NCI-H2171 treated with DMSO at 0.1 percent for 48 hours (cell line): Measurements from ENCODE around the gene ENTPD3.

Source experiments
- DNase-seq: peaks from one replicate; lab custom pipeline; 2025; lab: John Stamatoyannopoulos, UW

The ENTPD3 gene

GRCh38 chr3:40404591-40405198, 17.7 kb downstream of the ENTPD3 start:
- no peak for DNase-seq

GRCh38 chr3:40407007-40407406, 20.0 kb downstream of the ENTPD3 start:
- DNase-seq = no peak

GRCh38 chr3:40407611-40408010, 20.6 kb downstream of the ENTPD3 start:
- DNase-seq = no peak

GRCh38 chr3:40414270-40414669, 27.3 kb downstream of the ENTPD3 start:
- DNase-seq = no peak

- DNase-seq = no peak
Measured at GRCh38 chr3:40417845-40418543, 31.0 kb downstream of the ENTPD3 start.

- no peak for DNase-seq
Measured at GRCh38 chr3:40422861-40423260, 35.9 kb downstream of the ENTPD3 start.

GRCh38 chr3:40427045-40427669, 40.2 kb downstream of the ENTPD3 start:
- DNase-seq = no peak

GRCh38 chr3:40432793-40433192, 45.8 kb downstream of the ENTPD3 start:
- no peak for DNase-seq

GRCh38 chr3:40437889-40438288, 50.9 kb downstream of the ENTPD3 start:
- no peak for DNase-seq

- no peak for DNase-seq
Measured at GRCh38 chr3:40445062-40445461, 58.1 kb downstream of the ENTPD3 start.

GRCh38 chr3:40445880-40446279, 58.9 kb downstream of the ENTPD3 start:
- DNase-seq = no peak

- DNase-seq = no peak
Measured at GRCh38 chr3:40450438-40450837, 63.5 kb downstream of the ENTPD3 start.

- no peak for DNase-seq
Measured at GRCh38 chr3:40451551-40451950, 64.6 kb downstream of the ENTPD3 start.

GRCh38 chr3:40452057-40452456, 65.1 kb downstream of the ENTPD3 start:
- no peak for DNase-seq

- no peak for DNase-seq
Measured at GRCh38 chr3:40452562-40452875, 65.5 kb downstream of the ENTPD3 start.

GRCh38 chr3:40452876-40453730, 66.1 kb downstream of the ENTPD3 start:
- DNase-seq = peak; percentile 96

GRCh38 chr3:40453933-40454332, 66.9 kb downstream of the ENTPD3 start:
- no peak for DNase-seq

- no peak for DNase-seq
Measured at GRCh38 chr3:40455328-40455727, 68.3 kb downstream of the ENTPD3 start.

GRCh38 chr3:40456279-40456939, 69.4 kb downstream of the ENTPD3 start:
- DNase-seq = no peak

- DNase-seq = peak; percentile 79
Measured at GRCh38 chr3:40456940-40457823, 70.2 kb downstream of the ENTPD3 start, which contains the start of gene RPL14. RPL14 (plus strand) TSS chr3:40457339; CDS start chr3:40457472, 133 bp downstream.

- no peak for DNase-seq
Measured at GRCh38 chr3:40458473-40458872, 71.5 kb downstream of the ENTPD3 start.
